HG03558 (cell line): Measurements from ENCODE around the gene MACROD2.

Experiments
- ATAC-seq: cut with Tn5 transposase; IDR thresholded peaks from one replicate; pipeline ENCODE4 v1.9.1; 2021; ENCODE audit warnings: moderate number of reproducible peaks; ENCODE audit not compliant: unreplicated experiment; ENCODE audit errors: extremely low read depth

Gene MACROD2

GRCh38 chr20:14497004-14497403, 501.7 kb downstream of the MACROD2 start:
- no peak for ATAC-seq

GRCh38 chr20:14498772-14499171, 503.5 kb downstream of the MACROD2 start:
- no peak for ATAC-seq

- ATAC-seq: no peak
These were observed 510.2 kb downstream of the MACROD2 start for GRCh38 chr20:14505476-14505875.

GRCh38 chr20:14507711-14508110, 512.4 kb downstream of the MACROD2 start:
- ATAC-seq: no peak

GRCh38 chr20:14510341-14510740, 515.0 kb downstream of the MACROD2 start:
- no peak for ATAC-seq

- no peak for ATAC-seq
These were observed 517.5 kb downstream of the MACROD2 start for GRCh38 chr20:14512839-14513238.

DNA sequence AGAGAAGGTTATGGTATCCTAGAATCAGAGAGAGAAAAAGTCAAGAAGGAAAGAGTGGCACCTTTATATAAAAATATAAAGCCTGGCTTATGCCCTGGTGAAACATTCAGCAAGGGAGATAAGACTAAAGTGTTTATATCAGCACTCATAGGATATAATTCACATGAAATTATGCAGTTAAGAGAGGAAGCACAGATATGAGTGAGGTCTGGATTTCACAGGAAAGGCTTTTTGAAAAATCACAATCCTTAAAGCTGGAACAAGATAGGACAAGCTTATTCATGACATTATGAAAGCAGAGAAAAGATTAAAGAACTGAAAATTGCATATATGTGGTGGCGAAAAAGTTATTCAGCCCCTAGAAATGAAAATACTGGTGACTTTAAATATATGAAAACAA, 523.3 kb downstream of the MACROD2 start:
- no peak for ATAC-seq

DNA sequence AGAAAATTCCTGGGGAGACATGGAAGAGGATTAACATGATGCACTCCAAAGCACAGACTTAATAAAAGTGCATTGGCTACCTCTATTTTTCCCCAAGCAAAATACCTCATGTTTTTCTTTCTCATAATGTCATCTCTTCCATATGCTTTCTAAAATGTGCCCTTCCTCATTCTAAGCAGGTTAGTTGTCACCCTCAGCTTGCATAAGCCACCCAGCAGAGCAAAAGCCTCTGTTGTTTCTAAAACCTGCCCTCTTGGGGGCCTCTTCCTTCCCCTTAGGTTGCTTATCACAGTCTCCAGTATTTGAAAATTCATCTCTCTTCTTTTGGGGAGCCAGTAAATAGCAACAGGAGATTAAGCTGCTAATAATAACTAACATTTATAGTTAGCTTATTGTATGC, 525.7 kb downstream of the MACROD2 start:
- ATAC-seq: no peak

DNA sequence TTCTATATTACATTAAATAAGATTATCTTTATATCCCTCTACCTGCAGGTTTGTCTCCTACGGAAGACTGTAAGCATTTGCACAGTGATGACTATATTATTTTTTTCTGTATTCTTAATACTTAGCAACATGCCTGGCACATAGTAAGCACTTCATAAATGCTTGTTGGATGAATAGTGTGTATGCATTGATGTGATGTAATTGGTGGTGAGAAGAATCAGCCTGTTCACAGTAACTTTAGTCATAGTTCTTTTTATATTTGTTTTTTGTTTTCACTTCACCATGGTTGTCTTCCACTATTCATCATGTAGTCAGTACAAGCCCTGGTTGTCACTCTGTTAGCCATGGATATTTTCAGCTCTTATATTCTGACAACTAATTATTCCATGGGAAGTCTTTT, 526.1 kb downstream of the MACROD2 start:
- ATAC-seq: no peak

- ATAC-seq: no peak
These were observed 527.3 kb downstream of the MACROD2 start for GRCh38 chr20:14522595-14522994.

DNA sequence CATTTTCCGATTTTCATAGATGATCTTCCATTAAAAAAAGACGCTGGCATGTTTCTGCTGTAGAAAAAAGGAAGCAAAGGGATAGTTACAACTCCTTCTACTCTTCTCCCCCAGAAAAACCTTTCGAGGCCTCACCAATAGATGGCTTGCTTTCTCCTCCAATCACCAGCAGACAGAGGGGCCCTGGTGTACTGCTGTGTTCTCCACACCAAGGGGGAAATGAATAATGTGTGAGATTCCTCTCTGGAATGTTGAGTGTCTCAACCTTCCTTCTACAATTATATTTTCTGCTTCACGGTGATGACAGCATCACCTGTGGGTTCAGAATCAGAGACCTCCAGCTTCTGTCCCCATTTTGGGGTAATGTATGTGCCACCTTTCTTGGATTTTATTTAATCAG, 527.8 kb downstream of the MACROD2 start:
- ATAC-seq: no peak

DNA sequence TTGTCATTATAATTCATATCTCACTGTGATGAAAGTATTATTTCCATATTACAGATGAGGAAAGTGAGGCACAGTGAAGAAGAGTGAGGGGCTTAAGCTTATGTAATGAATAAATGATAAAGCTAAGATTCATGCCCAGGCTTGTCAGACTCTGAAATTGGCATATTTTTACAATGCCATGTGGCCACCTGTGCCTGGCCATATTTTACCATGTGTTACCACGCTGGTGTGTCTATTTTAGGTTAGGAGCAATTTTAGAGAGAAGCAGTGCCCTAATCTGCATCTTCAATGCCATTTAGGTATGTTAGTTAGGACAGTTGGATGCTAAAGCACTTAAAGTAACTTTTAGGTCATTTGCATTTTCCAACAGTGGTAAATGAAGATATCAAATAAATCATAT, 530.1 kb downstream of the MACROD2 start:
- ATAC-seq: no peak

DNA sequence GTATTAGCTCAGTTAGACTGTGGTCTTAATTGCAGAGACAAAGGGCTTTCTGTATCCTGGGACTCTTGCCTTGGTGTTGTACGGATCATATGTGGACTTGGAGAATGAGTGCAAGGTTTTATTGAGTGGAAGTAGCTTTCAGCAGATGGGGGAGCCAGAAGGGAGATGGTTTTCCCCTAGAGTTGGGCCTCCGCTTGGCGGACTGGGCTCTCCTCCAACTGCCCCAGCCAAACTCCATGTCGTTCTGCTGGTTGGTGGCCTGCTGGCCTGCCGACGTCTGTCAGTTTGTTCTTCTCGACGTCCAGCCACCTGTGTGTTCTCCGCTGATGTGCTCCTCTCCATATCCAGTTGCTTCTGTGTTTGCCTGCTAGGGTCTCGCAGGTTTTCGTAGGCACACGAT, 531.6 kb downstream of the MACROD2 start:
- no peak for ATAC-seq

- ATAC-seq: no peak
These were observed 536.5 kb downstream of the MACROD2 start for GRCh38 chr20:14531786-14532185.

DNA sequence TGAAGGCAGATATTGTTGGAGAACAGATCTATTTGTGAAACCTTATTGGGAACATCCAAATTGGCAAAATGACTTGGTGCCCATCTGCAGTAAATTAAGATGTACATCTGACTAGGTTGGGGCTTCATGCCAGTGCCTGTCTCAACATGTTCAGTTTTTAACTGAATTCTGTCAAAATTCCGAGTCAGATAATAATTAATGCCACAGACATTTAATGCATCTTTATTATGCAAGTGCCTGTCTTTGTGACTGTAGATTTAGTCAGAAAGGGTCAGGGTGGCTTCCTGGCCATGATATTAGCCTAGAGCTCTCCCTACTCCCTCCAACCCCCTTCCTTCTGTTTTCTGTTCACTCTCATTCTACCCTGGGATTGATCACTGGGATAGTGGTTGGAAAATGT, 541.4 kb downstream of the MACROD2 start:
- ATAC-seq: no peak

- peak; percentile 77 for ATAC-seq
These were observed 543.1 kb downstream of the MACROD2 start for GRCh38 chr20:14538433-14538832.

- ATAC-seq: no peak
These were observed 547.7 kb downstream of the MACROD2 start for GRCh38 chr20:14543040-14543439.

- ATAC-seq: no peak
These were observed 549.4 kb downstream of the MACROD2 start for GRCh38 chr20:14544688-14545087.

DNA sequence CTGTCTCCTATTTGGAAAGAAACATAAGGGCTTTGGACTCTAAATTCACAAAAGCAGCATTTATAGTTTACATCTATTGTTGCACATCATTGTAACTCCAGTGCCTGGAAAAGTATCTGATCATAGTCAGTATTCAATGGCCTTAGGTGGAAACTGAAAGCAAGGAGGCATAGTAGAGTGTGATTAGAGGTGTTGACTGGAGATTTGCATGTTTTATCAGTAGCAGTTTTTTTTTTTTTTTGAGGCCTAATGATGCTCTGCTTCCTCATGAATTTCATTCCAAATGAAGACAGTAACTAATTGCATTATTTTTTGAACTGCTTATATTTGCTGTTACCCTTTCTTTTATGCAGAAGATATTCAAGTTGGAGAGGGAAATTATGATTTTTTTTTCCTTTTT, 555.3 kb downstream of the MACROD2 start:
- no peak for ATAC-seq

- no peak for ATAC-seq
These were observed 558.6 kb downstream of the MACROD2 start for GRCh38 chr20:14553774-14554534.

DNA sequence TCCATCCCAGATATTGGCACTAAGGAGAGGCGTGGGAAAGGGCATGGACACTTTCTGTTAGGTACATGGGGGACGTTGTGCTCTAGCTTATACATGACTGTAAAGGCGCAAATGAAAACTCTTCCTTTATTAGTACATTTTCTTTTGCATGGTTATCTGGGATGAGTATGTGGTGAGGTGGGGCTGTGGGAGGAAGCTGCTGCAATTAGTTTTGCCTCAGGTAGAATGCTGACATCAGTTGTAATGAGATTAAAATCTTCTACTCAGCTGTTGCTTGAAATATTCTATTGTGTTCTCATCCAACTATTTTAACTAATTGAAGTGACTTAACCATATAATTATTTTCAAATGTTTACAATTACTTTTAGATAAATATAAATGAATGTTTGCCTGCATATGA, 560.4 kb downstream of the MACROD2 start:
- no peak for ATAC-seq

- no peak for ATAC-seq
These were observed 560.9 kb downstream of the MACROD2 start for GRCh38 chr20:14556206-14556605.
